HUES48 (cell line): Measurements from ENCODE around the gene PLK2.

Experiments
- H3K27ac ChIP-seq: one replicate; pipeline ENCODE4 v1.7.0; 2013; ENCODE audit warnings: low read depth, low read length, inconsistent platforms
- H3K27me3 ChIP-seq: 2 replicates; pipeline ENCODE4 v1.6.1; 2013; ENCODE audit warnings: mild to moderate bottlenecking, low read length; ENCODE audit not compliant: control insufficient read depth, insufficient read depth
- H3K36me3 ChIP-seq: 2 replicates; pipeline ENCODE4 v1.6.1; 2013; ENCODE audit warnings: low read length; ENCODE audit not compliant: control insufficient read depth, insufficient read depth
- H3K4me1 ChIP-seq: 2 replicates; pipeline ENCODE4 v1.6.1; 2013; ENCODE audit warnings: mild to moderate bottlenecking, low read length; ENCODE audit not compliant: control insufficient read depth, insufficient read depth
- H3K4me3 ChIP-seq: 2 replicates; pipeline ENCODE4 v1.5.1; 2013; ENCODE audit warnings: mild to moderate bottlenecking, low read depth, low read length
- H3K9ac ChIP-seq: 2 replicates; pipeline ENCODE4 v1.6.1; 2013; ENCODE audit warnings: mild to moderate bottlenecking, low read depth, low read length, moderate library complexity
- H3K9me3 ChIP-seq: 2 replicates; pipeline ENCODE4 v1.6.1; 2013; ENCODE audit warnings: low read length; ENCODE audit not compliant: control insufficient read depth, insufficient read depth

Gene PLK2

DNA sequence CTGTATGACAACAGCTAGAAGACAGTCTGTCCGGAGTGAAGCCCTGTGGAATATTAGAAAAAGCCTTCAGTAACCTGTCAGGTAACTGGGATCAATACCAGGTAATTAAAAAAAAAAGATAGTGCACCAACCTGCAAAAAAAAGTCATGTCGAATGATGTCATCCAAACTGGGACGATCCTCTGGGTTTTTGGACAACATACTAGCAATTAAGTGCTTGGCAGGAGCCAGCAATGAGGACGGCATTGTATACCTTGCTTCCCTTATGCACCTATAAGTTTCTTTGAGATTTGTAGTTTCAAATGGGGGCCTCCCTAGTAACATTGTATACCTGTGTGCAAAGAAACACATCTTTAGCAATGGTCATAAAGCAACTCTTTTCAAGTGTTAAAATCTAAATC lies 2.8 kb downstream of the PLK2 start:
- Histone ChIP-seq H3K9ac (no peak overlapping the region), H3K4me1 (peaks cover 8% of the 10 kb centered on the region), H3K9me3 (no peaks in the 10 kb centered on the region), H3K27me3 (peaks cover 16% of the 10 kb centered on the region), H3K36me3 (peaks cover 46% of the 10 kb centered on the region), H3K27ac (no peak overlapping the region), H3K4me3 (peak overlapping the region; percentile 65; the same call in 1 of the 2 replicates)

DNA sequence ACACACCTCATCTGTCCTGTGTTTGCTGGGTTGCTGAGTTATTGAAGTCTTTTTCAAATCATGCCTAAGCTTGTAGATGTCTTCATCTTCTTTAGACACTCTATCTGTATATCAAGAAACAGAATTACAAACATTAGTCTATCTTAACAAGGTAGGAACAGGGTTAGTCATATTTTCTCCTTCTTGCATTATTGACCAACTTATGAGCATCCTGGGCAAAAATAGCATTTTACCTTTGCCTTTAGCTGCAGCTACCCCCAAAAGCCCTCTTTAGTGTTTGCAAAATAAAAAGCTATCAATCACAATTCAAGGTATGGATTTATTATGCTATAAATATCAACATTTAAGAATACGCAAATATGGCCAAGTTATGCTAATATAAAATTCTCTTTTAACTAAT lies 3.4 kb downstream of the PLK2 start:
- H3K27me3 ChIP-seq = peaks cover 16% of the 10 kb centered on the region
- H3K27ac ChIP-seq = no peak overlapping the region
- peaks cover 46% of the 10 kb centered on the region for H3K36me3 ChIP-seq
- H3K4me3 ChIP-seq = no peak overlapping the region
- H3K4me1 ChIP-seq = 0 out of 2 replicates have a peak, but pooled peaks cover 5% of the 10 kb centered on the region
- no peaks in the 10 kb centered on the region for H3K9me3 ChIP-seq
- H3K9ac ChIP-seq = no peak overlapping the region

DNA sequence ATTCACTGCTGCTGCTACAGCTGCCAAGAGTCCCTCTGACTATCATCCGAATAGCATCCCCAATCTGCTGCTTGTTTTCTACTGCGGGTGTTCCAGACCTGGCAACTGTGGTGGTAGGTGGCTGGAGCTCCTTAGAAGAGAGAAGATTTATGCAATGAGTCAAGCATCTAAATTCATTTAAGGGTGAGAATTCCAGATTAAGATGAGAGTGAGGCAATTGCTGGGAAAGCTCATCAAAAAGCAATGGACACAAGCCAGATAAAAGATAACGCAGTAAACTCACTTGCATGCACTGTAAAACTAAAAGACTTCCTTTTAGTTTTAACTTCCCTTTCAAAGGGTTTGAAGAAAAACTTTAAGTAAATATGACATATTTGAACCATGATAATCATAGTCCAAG lies 3.9 kb downstream of the PLK2 start:
- H3K9me3 ChIP-seq = no peaks in the 10 kb centered on the region
- H3K4me1 ChIP-seq = 0 out of 2 replicates have a peak, but pooled peaks cover 5% of the 10 kb centered on the region
- peaks cover 16% of the 10 kb centered on the region for H3K27me3 ChIP-seq
- no peak overlapping the region for H3K9ac ChIP-seq
- H3K4me3 ChIP-seq = no peak overlapping the region
- H3K27ac ChIP-seq = no peak overlapping the region
- H3K36me3 ChIP-seq = peaks cover 46% of the 10 kb centered on the region

DNA sequence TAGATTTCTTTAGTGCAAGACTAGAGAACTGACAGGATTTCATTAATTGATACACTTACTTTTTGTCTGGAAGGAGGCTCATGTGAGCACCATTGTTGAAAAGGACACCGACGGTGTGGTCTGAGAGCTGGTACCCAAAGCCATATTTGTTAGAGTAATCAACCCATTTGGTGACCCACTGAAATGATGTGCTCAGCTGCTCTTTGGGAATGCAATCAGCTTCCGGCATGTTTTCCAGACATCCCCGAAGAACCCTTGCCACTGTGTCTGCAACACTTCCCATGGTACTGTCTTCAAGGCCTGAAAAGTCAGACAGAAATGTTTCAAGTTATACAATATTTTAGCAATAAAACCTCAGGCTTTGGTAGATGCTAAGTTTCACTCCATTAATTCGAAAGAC lies 4.4 kb downstream of the PLK2 start:
- Histone ChIP-seq H3K4me3 (no peak overlapping the region), H3K4me1 (0 out of 2 replicates have a peak, but pooled peaks cover 5% of the 10 kb centered on the region), H3K9ac (no peak overlapping the region), H3K36me3 (peaks cover 46% of the 10 kb centered on the region), H3K27ac (no peak overlapping the region), H3K9me3 (no peaks in the 10 kb centered on the region), H3K27me3 (peaks cover 16% of the 10 kb centered on the region)

DNA sequence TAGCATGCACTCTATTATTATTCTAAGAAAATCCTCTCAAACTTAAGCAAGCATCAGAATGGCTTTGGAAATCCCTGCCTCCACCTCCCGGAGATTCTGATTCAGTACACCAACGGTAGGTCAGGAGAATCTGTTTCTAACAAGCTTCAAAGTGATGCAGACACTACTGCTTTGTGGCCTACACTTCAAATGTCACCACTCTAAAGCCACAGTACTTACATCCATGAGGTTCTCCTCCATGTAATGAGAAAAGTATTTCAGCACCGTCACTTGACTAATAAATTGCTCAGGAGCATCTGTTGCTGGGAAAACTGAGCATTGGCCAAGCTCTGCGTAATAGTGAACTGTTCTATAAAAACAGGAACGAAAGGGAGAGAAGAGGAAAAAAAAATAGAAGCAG lies 4.8 kb downstream of the PLK2 start:
- no peak overlapping the region for H3K4me3 ChIP-seq
- no peak overlapping the region for H3K27ac ChIP-seq
- peaks cover 46% of the 10 kb centered on the region for H3K36me3 ChIP-seq
- 0 out of 2 replicates have a peak, but pooled peaks cover 5% of the 10 kb centered on the region for H3K4me1 ChIP-seq
- no peak overlapping the region for H3K9ac ChIP-seq
- H3K27me3 ChIP-seq = peaks cover 16% of the 10 kb centered on the region
- no peaks in the 10 kb centered on the region for H3K9me3 ChIP-seq

DNA sequence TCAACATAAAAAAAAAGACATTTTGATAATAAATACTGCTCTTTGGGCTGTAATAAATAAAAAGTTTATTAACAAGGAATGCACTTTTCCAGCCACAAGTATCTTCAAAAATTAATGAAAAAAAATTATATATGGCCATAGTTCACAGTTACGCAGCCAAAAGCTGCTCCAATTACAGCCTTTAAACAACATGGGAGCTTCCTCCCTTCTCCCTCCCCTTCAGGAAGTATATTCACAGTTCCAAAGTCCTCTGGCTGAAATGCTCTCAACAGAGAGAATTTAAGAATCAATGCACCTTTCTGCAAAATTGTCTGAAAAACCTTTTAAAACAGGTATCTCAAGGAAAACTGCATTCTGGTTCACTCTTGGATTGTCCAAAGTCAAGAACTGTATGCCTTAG lies 5.9 kb downstream of the PLK2 start:
- no peak overlapping the region for H3K4me3 ChIP-seq
- H3K27me3 ChIP-seq = peaks cover 10% of the 10 kb centered on the region
- H3K9me3 ChIP-seq = no peaks in the 10 kb centered on the region
- peaks cover 46% of the 10 kb centered on the region for H3K36me3 ChIP-seq
- H3K27ac ChIP-seq = no peak overlapping the region
- H3K9ac ChIP-seq = no peak overlapping the region
- 0 out of 2 replicates have a peak, but pooled peaks cover 5% of the 10 kb centered on the region for H3K4me1 ChIP-seq

DNA sequence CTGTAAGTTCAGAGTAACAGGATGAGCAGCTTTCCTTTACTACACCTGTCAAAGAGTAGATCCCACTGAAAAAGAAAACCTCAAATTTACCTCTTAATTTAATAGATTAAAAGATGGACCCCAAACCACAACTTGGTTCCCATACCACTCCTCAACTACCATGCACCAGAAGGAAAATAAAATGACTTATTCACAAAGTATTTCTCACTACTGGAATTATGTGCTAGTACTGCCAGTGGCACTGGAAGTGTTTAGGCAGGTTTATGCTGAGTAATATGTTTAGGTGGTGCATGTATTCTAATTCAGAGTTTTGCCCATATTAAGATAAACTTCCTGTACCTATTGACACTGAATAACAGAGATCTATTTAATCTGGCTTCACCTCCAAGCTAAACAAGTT lies 6.6 kb downstream of the PLK2 start:
- H3K4me3 ChIP-seq = no peak overlapping the region
- no peak overlapping the region for H3K27ac ChIP-seq
- no peak overlapping the region for H3K9ac ChIP-seq
- peaks cover 46% of the 10 kb centered on the region for H3K36me3 ChIP-seq
- H3K4me1 ChIP-seq = 0 out of 2 replicates have a peak, but pooled peaks cover 1% of the 10 kb centered on the region
- no peaks in the 10 kb centered on the region for H3K9me3 ChIP-seq
- H3K27me3 ChIP-seq = peaks cover 2% of the 10 kb centered on the region

DNA sequence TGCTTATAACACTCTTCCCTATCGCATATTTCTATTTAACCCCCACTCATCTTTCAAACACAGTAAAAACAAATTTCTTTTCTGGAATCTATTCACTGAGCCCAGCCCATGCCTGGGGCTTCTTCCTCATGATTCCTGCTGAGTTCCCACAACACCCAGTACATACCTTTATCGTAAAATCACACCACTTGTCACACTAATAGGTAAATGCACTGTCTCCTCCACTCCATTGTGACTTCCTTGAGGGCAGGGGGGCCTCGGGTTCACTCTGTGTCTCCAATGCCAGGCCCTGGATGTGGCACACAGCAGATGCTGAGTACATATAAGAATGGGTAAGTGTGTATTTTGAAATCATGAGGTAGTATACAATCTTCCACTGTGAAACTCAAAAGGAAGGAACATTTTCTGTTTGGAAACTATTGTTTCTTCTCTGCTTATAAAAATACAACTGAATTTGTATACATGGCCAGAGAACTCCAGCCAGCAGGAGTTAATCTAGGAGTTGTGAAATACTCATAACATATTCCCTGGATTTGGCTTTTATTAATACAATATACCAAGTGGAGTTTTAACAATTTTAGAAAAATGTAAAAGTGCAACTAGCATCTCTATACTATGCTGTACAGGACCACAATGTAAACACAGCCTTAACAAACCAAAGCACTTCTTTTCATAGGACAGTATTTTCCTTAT lies 7.2 kb downstream of the PLK2 start:
- no peak overlapping the region for H3K4me3 ChIP-seq
- no peaks in the 10 kb centered on the region for H3K4me1 ChIP-seq
- H3K9me3 ChIP-seq = no peaks in the 10 kb centered on the region
- H3K9ac ChIP-seq = no peak overlapping the region
- H3K27me3 ChIP-seq = no peaks in the 10 kb centered on the region
- peaks cover 42% of the 10 kb centered on the region for H3K36me3 ChIP-seq
- no peak overlapping the region for H3K27ac ChIP-seq

DNA sequence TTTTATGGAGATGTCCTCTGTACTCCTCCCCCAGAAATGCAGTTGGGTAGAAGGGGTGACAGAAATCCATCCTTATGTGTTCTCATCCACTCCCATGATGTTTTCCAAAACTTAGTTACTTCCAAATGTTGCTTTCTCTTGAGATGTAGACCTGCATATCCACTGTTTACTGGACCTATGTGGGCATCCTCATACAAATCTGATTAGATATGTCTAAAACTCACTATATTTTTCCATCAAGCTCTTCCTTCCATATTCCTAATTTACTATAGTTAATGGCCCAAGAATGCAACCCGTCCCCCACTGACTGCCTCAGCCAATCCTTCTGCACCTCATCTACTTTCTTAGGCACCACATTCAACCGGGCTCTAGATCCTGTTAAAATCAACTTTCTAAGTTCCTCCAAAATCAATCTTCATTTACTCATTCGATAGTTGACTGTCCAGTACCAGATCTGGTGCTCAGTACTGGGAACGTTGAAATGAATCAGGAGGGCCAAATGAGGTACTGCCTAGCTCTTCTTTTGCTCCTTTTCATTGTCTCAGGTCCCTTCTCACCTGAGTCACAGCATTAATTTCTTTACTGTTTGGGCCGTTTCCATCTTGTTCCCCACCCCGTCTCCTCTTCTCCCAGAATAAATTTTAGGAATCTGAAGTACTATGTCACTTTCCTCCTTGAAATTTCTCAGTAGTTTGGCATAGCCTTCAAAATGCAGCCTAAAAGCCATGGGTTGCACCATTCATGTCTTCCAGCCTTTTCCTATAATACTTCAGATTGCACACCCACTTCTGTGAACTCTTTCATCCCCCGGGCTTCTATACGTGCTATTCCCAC lies 7.9 kb downstream of the PLK2 start:
- Histone ChIP-seq H3K27me3 (no peaks in the 10 kb centered on the region), H3K4me1 (no peaks in the 10 kb centered on the region), H3K9ac (no peak overlapping the region), H3K4me3 (no peak overlapping the region), H3K27ac (no peak overlapping the region), H3K36me3 (peaks cover 34% of the 10 kb centered on the region), H3K9me3 (no peaks in the 10 kb centered on the region)

DNA sequence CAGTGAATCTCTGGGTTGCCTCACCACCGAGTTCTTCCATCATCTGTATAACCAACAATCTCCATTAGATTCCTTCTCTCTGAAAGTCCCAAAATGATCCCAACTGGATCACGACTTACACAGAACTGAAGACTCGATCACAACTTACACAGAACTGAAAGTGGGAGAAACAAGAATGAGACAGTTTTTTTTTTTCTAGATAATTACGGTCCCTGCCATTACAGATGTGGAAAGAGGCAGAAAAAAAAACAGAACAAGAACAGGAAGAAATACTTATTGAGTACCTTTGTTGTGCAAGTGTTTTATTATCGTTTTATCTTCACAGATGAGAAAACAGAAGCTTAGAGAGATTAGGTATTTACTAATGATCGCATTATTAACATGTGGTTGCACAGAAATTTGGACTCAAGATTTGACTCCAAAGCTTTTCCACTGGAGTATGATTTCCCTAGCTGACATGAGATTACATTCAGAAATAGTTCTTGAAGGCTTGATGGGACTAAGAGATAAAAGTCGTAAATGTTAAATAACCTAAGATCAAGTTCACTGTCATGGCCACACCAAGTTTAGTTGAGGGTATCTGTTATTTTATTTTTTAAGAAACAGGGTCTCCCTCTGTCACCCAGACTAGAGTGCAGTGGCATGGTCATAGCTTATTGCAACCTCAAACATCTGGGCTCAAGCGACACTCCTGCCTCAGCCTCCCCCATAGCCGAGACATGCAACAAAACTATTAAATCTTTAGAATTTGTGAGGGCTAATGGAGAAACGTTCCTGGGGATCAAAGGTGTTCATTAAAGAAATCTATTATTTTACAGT lies 8.9 kb downstream of the PLK2 start:
- Histone ChIP-seq H3K9me3 (peaks cover 2% of the 10 kb centered on the region; the same call in 1 of the 2 replicates), H3K4me3 (no peak overlapping the region), H3K36me3 (peaks cover 25% of the 10 kb centered on the region), H3K27ac (no peak overlapping the region), H3K9ac (no peak overlapping the region), H3K4me1 (no peaks in the 10 kb centered on the region), H3K27me3 (no peaks in the 10 kb centered on the region)
